GM12878 (cell line): ENCODE measurements around the gene SEC24A. TPM values are rescaled to one million over a fixed set of nuclear protein-coding genes. Genes with fewer than 3 reads are reported as not detected.

ENCODE experiments used
- ATAC-seq: fragments of 200-7000 bp; cut with Tn5 transposase; 3 replicates; pipeline ENCODE4 v1.9.1; 2020; ENCODE audit warnings: mild to moderate bottlenecking, moderate library complexity
- BruUV-seq: library from RNA; stranded (reverse); fragments of 400-500 nt; replicated peaks from 2 replicates; lab custom pipeline; 2021; lab: Mats Ljungman, UMichigan
- CTCF ChIA-PET: fragments of 300-600 bp; sonication (Branson Sonifier 250); formaldehyde crosslinking; extraction: SDS; loops from one replicate; lab custom pipeline; 2021; ENCODE audit warnings: inconsistent platforms; lab: Yijun Ruan, JAX
- POLR2A ChIA-PET: fragments of 350-600 bp; formaldehyde crosslinking; extraction: SDS; loops from one replicate; lab custom pipeline; 2021; ENCODE audit warnings: inconsistent platforms; lab: Charles Lee
- RAD21 ChIA-PET: fragments of 300-600 bp; sonication (Branson Sonifier 250); formaldehyde crosslinking; loops from one replicate; lab custom pipeline; 2023; ENCODE audit warnings: antibody characterized with exemption; ENCODE audit not compliant: unreplicated experiment; lab: Charles Lee
- SMC1A ChIA-PET: fragments of 300-600 bp; sonication (Branson Sonifier 250); formaldehyde crosslinking; loops from one replicate; lab custom pipeline; 2023; ENCODE audit not compliant: unreplicated experiment, uncharacterized antibody; lab: Charles Lee
- DNase-seq: peaks from one replicate; pipeline ENCODE4 v3.0.0-alpha.2; 2011; ENCODE audit warnings: low read depth, low spot score
- FAIRE-seq: peaks from 3 replicates; lab custom pipeline; 2011; peaks lifted over from hg19 to GRCh38; lab: Jason Lieb, UNC
- H2AFZ ChIP-seq: 2 replicates; pipeline ENCODE4 v1.6.0; 2011; ENCODE audit warnings: low read depth, low read length, control low read depth; ENCODE audit not compliant: control insufficient read depth
- H3K27ac ChIP-seq: 2 replicates; pipeline ENCODE4 v1.5.1; 2011; ENCODE audit warnings: control low read depth; ENCODE audit not compliant: control insufficient read depth, insufficient read depth
- H3K27me3 ChIP-seq, 2 experiments: replicated peaks in 1 of 2; 2 replicates each; pipeline versions ENCODE4 v1.6.0 to v1.6.1; 2011; ENCODE audit warnings: low read length in 1 of 2; ENCODE audit not compliant: control insufficient read depth in 2 of 2, insufficient read depth in 2 of 2
- H3K36me3 ChIP-seq, 2 experiments: 2 replicates each; pipeline ENCODE4 v1.5.1; 2011; ENCODE audit warnings: low read length in 1 of 2; ENCODE audit not compliant: control insufficient read depth in 2 of 2, insufficient read depth in 2 of 2
- H3K4me1 ChIP-seq: 2 replicates; pipeline ENCODE4 v1.6.1; 2011; ENCODE audit warnings: mild to moderate bottlenecking, low read length, moderate library complexity, mixed read lengths; ENCODE audit not compliant: control insufficient read depth, insufficient read depth
- H3K4me2 ChIP-seq: 2 replicates; pipeline ENCODE4 v1.6.0; 2011; ENCODE audit warnings: control low read depth; ENCODE audit not compliant: control insufficient read depth, insufficient read depth
- H3K4me3 ChIP-seq: fragments of 200-600 bp; sonication (generic); 2 replicates; pipeline ENCODE4 v1.5.1; 2016
- H3K79me2 ChIP-seq: 2 replicates; pipeline ENCODE4 v1.6.0; 2011; ENCODE audit warnings: low read length; ENCODE audit not compliant: control insufficient read depth, insufficient read depth
- H3K9ac ChIP-seq: 2 replicates; pipeline ENCODE4 v1.8.0; 2011; ENCODE audit warnings: low read length, control low read depth, mixed read lengths; ENCODE audit not compliant: control insufficient read depth, insufficient read depth
- H3K9me3 ChIP-seq: replicated peaks from 3 replicates; pipeline ENCODE4 v1.5.1; 2011; ENCODE audit warnings: mild to moderate bottlenecking, low read length; ENCODE audit not compliant: control insufficient read depth, insufficient read depth
- H4K20me1 ChIP-seq: 2 replicates; pipeline ENCODE4 v1.6.0; 2011; ENCODE audit not compliant: control insufficient read depth, insufficient read depth
- ATF2 ChIP-seq: IDR thresholded peaks from 2 replicates; pipeline ENCODE4 v1.6.1; 2012; ENCODE audit warnings: low read length, inconsistent platforms
- CHD4 ChIP-seq: fragments of 200-600 bp; sonication (generic); IDR thresholded peaks from 2 replicates; pipeline ENCODE4 v1.6.1; 2016; ENCODE audit warnings: mild to moderate bottlenecking
- E2F4 ChIP-seq: IDR thresholded peaks from 2 replicates; pipeline ENCODE4 v1.6.1; 2012; ENCODE audit warnings: low read depth, low read length, improper control_type of control experiment
- ESRRA ChIP-seq: IDR thresholded peaks from 2 replicates; pipeline ENCODE4 v1.6.1; 2012; ENCODE audit warnings: mild to moderate bottlenecking, low read length, improper control_type of control experiment
- ETV6 ChIP-seq, 2 experiments: fragments of 450-650 bp in 1 of 2; IDR thresholded peaks in 1 of 2; conservative IDR thresholded peaks in 1 of 2; 2 replicates each; pipeline ENCODE4 v1.6.1; 2014; ENCODE audit warnings: antibody characterized with exemption in 1 of 2, borderline replicate concordance in 1 of 2, low read depth in 1 of 2, mild to moderate bottlenecking in 1 of 2, moderate library complexity in 1 of 2
- EZH2 ChIP-seq: IDR thresholded peaks from 2 replicates; pipeline ENCODE4 v1.6.1; 2012; ENCODE audit warnings: low read depth, mild to moderate bottlenecking, control low read depth, inconsistent platforms, low read length, borderline replicate concordance; ENCODE audit not compliant: control insufficient read depth
- FOS ChIP-seq: IDR thresholded peaks from 3 replicates; pipeline ENCODE4 v1.6.1; 2011; ENCODE audit warnings: borderline replicate concordance; ENCODE audit not compliant: insufficient read length; ENCODE audit errors: extremely low read depth
- HSF1 ChIP-seq: fragments of 150-350 bp; IDR thresholded peaks from 2 replicates; pipeline ENCODE4 v1.6.1; 2014; ENCODE audit warnings: mild to moderate bottlenecking, low read depth, low read length
- KLF5 ChIP-seq: fragments of 450-650 bp; IDR thresholded peaks from 2 replicates; pipeline ENCODE4 v1.6.1; 2014; ENCODE audit warnings: mild to moderate bottlenecking; ENCODE audit not compliant: partially characterized antibody
- MTA2 ChIP-seq: fragments of 450-650 bp; IDR thresholded peaks from 2 replicates; pipeline ENCODE4 v1.6.1; 2016; ENCODE audit warnings: low read depth, mild to moderate bottlenecking, moderate library complexity
- MYB ChIP-seq: fragments of 150-350 bp; IDR thresholded peaks from 2 replicates; pipeline ENCODE4 v1.6.1; 2014; ENCODE audit warnings: mild to moderate bottlenecking, low read depth, low read length, borderline replicate concordance
- NKRF ChIP-seq: fragments of 450-650 bp; conservative IDR thresholded peaks from 2 replicates; pipeline ENCODE4 v1.6.1; 2017; ENCODE audit warnings: mild to moderate bottlenecking, moderate library complexity
- PAX8 ChIP-seq: fragments of 450-650 bp; IDR thresholded peaks from 2 replicates; pipeline ENCODE4 v1.6.1; 2017; ENCODE audit warnings: mild to moderate bottlenecking, moderate library complexity
- POU2F2 ChIP-seq: IDR thresholded peaks from 3 replicates; pipeline ENCODE4 v1.6.1; 2011; ENCODE audit warnings: low read depth, mild to moderate bottlenecking, low read length, borderline replicate concordance
- RFX5 ChIP-seq: IDR thresholded peaks from 2 replicates; pipeline ENCODE4 v1.6.1; 2011; ENCODE audit warnings: low read depth, low read length, improper control_type of control experiment
- SMAD1 ChIP-seq: fragments of 450-650 bp; IDR thresholded peaks from 2 replicates; pipeline ENCODE4 v1.6.1; 2018; ENCODE audit warnings: mild to moderate bottlenecking, low read depth; ENCODE audit not compliant: partially characterized antibody
- SMC3 ChIP-seq: IDR thresholded peaks from 2 replicates; pipeline ENCODE4 v1.6.1; 2011; ENCODE audit warnings: low read length, improper control_type of control experiment, borderline replicate concordance
- SRF ChIP-seq, 2 experiments: IDR thresholded peaks; 2 replicates each; pipeline ENCODE4 v1.6.1; 2011; ENCODE audit warnings: low read depth in 2 of 2, low read length in 2 of 2, mild to moderate bottlenecking in 1 of 2, moderate library complexity in 1 of 2
- ZNF207 ChIP-seq: fragments of 450-650 bp; IDR thresholded peaks from 2 replicates; pipeline ENCODE4 v1.6.1; 2014; ENCODE audit warnings: antibody characterized with exemption, mild to moderate bottlenecking, borderline replicate concordance
- WGBS: methylation state at CpG from one replicate; pipeline ENCODE4 v1.1.6; 2016; ENCODE audit warnings: low lambda C conversion rate; ENCODE audit not compliant: insufficient replicate concordance, insufficient coverage; ENCODE audit errors: missing lambda C conversion rate; 5-methylcytosine and 5-hydroxymethylcytosine counted together
- in situ Hi-C: fragments of 300-500 bp; cut with MboI; formaldehyde crosslinking; loops from 9 replicates; pipeline ENCODE4 v1.14.3; 2018; ENCODE audit warnings: mixed read lengths
- intact Hi-C: fragments of 100-400 bp; cut with micrococcal nuclease; formaldehyde crosslinking; loops from one replicate; pipeline ENCODE4 v1.14.2; 2022; ENCODE audit not compliant: unreplicated experiment
- polyA plus RNA-seq, 11 experiments: library from polyadenylated mRNA; depleted of rRNA in 4 of 11; unstranded in 6 of 11; stranded (reverse) in 5 of 11; fragments of >200 nt; fragmentation: Nextera tagmentation in 4 of 11; fragmentation: Illumina TruSeq in 1 of 11; extraction: Ambion mirVana in 4 of 11; extraction: Trizol in 1 of 11; gene quantifications; 1 replicate in 1 of 11; 2 replicates in 10 of 11; pipeline versions ENCODE4 v1.2.1 to v1.2.3, GENCODE V29; 2011 to 2016; ENCODE audit warnings: inconsistent platforms in 2 of 11, missing spikeins in 2 of 11, low read depth in 1 of 11
- total RNA-seq, 4 experiments: library from RNA; depleted of rRNA in 3 of 4; stranded (reverse); fragments of >200 nt in 3 of 4; fragmentation: Illumina TruSeq in 1 of 4; extraction: Trizol in 1 of 4; gene quantifications; 2 replicates each; pipeline versions ENCODE4 v1.2.1 to v1.2.3, GENCODE V29; 2013 to 2021

The SEC24A gene
- total and polyA plus RNA-seq, 10 of the 15 experiments (the other 5 are each of a cell fraction or from before 2014, with no cell fraction given): 7.1 to 52.2 (median 22.8) TPM

- BruUV-seq: no TSS peak
- Histone ChIP-seq H4K20me1 (no peaks in the 10 kb centered on the region), H2AFZ (no peak overlapping the region), H3K79me2 (no peaks in the 10 kb centered on the region; the same call in 1 of the 2 replicates), H3K4me2 (no peak overlapping the region), H3K27ac (no peak overlapping the region), H3K9me3 (no peaks in the 10 kb centered on the region), H3K9ac (no peak overlapping the region), H3K4me3 (no peak overlapping the region), H3K36me3 (peaks cover 2 to 14% of the 10 kb centered on the region in 2 experiments; a peak in 2 of 4 replicates), H3K4me1 (peaks cover 10% of the 10 kb centered on the region; the same call in 1 of the 2 replicates), H3K27me3 (no peaks in the 10 kb centered on the region)
- in situ Hi-C loops: no loop called here
- DNase-seq (no peak), ATAC-seq (peak; percentile 91), FAIRE-seq (no peak)
- CTCF ChIA-PET: interaction anchor here (0.9 to 1.7 kb wide), 3 partner anchors 11 to 16 kb away, joined by 4 to 11 read pairs (median 8); no protein-coding TSS in a partner anchor
- intact Hi-C loops: no loop called here
- WGBS: 0% methylated on average over 1 of the region's 1 CpG
- RAD21 ChIA-PET: no interaction called here
- POLR2A ChIA-PET: interaction anchor here (0.5 kb wide), 1 partner anchor 250 kb away, joined by 9 read pairs; no protein-coding TSS in a partner anchor
- SMC1A ChIA-PET: interaction anchor here (1.4 to 1.5 kb wide), 2 partner anchors 10 to 15 kb away, joined by 6 to 8 read pairs; no protein-coding TSS in a partner anchor
- TF ChIP-seq MYB (no peak), KLF5 (no peak), EZH2 (no peak), HSF1 (no peak), SMC3 (no peak), NKRF (no peak), SMAD1 (no peak), MTA2 (peak; percentile 75), POU2F2 (no peak), ETV6 (conservative IDR thresholded peaks at IDR 0.05 in 1 of 2, IDR thresholded peaks at IDR 0.05 in 1 of 2; ENCODE audit: borderline replicate concordance in 1 of 2, low read depth in 1 of 2) (no peak), PAX8 (no peak), SRF (IDR thresholded peaks at IDR 0.05; ENCODE audit: low read depth in 2 of 2, low read length in 2 of 2) (no peak), ESRRA (no peak), CHD4 (no peak), ATF2 (no peak; the same call in 1 of the 2 replicates), E2F4 (no peak), RFX5 (no peak), ZNF207 (no peak), FOS (no peak)
Observed at GRCh38 chr5:134603059-134603458, 45.5 kb upstream of the SEC24A start.
